Stimulated activated CD4-positive, alpha-beta T cell treated with anti-CD3 and anti-CD28 coated beads, Interleukin-1b, Interleukin-23, amount 100 ng/mL, for 1 hour (primary cell): ENCODE data around the gene KCNK13.
"Not testable (repeated sequence)": the region's sequence is repeated elsewhere in the genome, so short reads cannot be mapped to it uniquely, and the experiment has no call there.

Experiments used
- DNase-seq, 2 donors: peaks; one replicate each; pipeline ENCODE4 v3.0.0-alpha.2; 2020; ENCODE audit warnings: low read depth in 2 of 2

KCNK13 gene

DNA sequence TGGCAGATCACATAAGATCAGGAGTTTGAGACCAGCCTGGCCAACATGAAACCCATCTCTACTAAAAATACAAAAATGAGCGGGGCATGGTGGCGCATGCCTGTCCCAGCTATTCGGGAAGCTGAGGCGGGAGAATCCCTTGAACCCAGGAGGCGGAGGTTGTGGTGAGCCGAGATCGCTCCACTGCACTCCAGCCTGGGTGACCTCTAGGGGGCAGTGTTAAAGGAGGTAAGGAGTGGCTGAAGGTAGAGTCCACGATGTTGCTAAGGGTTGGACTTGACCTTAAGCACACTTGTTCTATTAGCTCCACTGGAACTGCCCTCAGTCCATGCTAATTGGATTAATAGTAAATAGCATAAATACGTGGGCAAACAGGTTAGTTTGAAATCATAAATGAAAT lies 132.1 kb downstream of the KCNK13 start:
- no peak for DNase-seq

DNA sequence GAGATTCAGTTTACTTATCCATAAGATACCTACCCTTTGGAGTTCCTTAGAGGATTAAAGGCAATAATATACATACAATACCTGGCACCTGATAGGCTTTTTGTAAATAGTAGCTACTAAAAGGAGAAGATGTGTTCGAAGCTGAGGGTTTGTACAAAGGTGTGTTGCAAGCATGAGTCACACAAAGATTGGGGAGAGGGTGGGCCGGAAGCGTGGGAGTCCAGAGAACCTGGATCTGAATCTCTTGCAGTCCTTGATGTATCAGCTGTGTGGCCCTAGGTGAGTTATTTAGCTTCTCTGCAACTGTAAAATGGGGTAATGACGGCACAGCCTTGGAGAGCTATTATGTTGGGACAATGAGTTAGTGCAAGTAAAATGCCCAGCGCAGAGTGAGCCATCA lies 132.9 kb downstream of the KCNK13 start:
- no peak for DNase-seq

DNA sequence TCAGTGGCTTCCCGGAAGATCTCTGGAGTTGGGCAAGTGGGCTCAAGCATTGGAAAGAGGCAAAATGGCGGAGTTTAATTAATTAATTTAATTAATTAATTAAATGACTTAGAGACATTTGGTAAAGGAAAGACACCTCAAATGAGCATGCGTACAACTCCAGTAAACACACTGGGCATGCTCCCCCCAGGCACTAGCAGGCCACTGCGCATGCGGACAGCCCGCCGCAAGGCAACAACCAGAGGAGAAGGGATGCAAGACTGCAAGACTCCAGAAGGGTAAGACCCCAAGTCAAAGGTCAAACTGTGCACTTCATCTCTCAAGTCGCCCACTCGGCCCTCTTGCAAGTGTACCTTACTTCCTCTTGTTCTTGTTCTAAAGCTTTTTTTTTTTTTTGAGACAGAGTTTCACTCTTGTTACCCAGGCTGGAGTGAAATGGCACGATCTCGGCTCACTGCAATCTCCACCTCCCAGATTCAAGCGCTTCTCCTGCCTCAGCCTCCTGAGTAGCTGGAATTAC lies 136.8 kb downstream of the KCNK13 start:
- no peak for DNase-seq

DNA sequence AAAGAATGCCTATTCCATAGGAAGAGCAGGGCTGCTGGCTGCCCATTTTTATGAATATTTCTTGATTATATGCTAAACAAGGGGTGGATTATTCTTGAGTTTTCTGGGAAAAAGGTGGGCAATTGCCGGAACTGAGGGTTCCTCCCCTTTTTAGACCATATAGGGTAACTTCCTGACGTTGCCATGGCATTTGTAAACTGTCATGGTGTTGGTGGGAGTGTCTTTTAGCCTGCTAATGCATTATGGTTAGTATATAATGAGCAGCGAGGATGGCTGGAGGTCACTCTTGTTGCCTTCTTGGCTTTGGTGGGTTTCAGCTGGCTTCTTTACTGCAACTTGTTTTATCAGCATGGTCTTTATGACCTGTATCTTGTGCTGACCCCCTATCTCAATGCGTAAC lies 138.8 kb downstream of the KCNK13 start:
- not testable (repeated sequence) for DNase-seq

DNA sequence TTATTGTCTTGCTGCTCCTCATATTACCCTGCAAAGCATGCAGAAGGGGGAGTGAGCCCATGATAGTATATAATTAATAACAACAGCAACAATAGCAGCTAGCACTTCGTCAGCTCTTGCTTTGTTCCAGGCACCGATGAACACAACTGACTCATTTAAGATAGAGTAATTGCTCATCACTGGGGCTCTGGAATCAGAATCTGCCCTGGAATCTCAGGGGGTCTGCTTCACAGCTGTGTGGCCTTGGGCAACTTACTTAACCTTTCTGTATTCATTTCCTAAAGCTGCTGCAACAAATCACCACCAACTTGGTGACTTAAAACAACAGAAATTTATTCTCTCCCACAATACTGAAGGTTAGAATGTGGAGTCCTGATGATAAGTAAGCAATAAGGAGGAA lies 139.6 kb downstream of the KCNK13 start:
- DNase-seq, result no peak

DNA sequence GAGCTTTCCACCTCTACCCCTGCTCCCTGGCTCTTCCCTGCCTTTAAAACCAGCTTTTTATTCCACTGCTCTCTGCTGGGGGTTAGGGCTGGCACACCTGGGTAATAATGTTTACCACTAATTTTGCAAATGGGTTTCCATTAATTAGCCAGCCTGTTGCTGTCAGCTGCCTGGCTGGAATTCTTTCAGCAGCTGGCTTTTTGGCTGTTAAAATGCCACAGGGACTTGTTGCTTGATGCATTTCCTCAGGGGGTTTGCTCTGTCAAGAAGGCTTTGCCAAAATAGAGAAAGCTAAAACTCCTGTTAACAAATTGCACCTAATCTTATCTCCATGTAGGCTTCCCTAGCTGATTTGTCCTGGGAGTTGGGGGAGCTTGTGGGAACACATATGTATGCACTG lies 142.7 kb downstream of the KCNK13 start:
- no peak for DNase-seq

DNA sequence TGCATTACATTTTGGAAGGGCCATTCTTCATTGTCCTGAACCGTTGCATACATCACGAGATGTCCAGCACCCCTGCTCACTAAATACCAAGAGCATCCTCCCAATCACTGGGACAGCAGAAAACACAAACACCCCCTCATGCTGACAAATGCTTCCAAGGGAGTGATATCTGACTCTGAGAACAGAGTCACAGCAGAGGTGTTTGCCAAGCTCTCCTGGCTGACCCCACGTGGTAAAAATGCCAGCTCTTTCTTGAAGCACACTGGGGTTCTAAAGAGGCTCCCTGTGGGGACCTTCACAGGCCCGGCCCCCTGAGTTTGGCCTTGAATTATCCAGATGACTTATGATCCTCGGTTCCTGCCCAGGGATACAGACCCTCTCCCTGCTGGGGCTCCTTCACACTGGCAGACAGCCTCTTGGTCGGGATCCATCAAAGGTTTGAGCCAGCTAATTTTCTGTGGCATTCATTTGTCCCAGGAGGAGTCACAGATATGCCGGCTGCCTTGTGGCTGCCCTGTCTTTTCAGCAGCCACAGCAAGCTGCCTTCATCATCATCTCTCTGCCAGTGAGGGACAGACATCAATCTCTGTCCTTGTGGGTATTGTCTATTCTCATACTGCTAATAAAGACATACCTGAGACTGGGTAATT lies 151.4 kb downstream of the KCNK13 start:
- DNase-seq, result no peak

DNA sequence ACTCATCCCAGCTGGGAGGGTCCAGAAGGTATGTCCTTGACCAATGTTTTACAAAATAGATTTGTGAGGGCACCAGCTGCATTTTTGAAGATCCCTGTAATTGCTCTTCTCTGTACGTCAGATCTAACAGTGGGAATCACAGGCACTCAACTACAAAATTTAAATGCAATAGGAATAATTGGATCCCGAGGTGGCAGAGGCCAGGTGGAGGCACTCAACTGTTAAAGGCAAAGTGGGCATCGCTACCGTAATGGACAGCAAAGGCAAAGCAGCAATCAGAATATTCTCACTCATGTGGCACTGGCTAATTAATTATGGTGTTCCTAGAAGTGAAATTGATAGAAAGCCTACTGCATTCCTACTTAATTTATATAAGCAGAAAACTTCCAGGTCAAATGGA lies 166.7 kb downstream of the KCNK13 start:
- no peak for DNase-seq

DNA sequence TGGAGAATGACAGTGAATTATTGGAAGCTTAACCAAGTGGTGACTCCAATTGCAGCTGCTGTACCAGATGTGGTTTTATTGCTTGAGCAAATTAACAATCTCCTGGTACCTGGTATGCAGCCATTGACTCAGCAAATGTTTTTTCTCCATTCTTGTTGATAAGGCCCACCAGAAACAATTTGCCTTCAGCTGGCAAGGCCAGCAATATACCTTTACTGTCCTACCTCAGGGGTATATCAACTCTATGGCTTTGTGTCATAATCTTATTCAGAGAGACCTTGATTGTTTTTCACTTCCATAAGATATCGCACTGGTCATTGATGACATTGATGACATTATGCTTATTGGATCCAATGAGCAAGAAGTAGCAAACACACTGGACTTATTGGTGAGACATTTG lies 168.1 kb downstream of the KCNK13 start:
- not testable (repeated sequence) for DNase-seq
